Measurements from ENCODE around the gene RPL37A.

RPL37A gene

DNA sequence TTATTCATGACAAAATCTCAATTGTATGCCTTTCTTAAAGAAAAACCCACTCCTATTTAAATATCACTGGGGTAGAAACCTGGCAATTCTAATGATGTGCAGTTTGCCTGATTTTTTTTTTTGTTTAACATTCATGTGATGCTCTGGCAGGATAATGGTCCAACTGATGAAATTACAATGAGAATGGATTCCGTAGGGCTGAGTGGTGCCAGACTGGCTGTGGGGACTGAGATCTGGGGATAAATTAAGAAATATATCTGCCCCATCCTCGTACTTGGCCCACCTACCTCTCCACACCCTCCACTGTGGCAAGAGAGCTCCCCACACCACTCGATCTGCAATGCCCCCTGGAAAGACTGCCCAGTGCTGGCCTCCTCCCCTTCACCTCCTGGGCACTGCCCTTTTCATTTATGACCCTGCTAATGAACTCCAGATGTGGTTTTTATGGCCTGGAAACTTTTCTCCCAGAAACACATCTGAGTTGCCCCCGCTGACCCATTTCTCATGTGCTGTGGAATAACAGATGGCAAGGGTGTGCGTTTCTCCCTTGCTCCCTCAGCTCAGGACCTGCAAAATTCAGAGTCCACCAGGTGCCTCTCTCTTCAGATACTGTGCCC, 33.0 kb upstream of the RPL37A start:
- ATAC-seq (ENCODE audit: insufficient read depth, low read depth) (no peak), DNase-seq (no peak)
- Histone ChIP-seq H3K4me1 (ENCODE audit: insufficient read depth, low read length) (no peaks in the 10 kb centered on the region), H3K4me2 (ENCODE audit: insufficient read depth, low read length) (no peak overlapping the region), H3K79me2 (ENCODE audit: insufficient read depth, low read length) (no peaks in the 10 kb centered on the region), H3K4me3 (ENCODE audit: low read depth in 1 of 2, low read length in 2 of 2) (no peak overlapping the region), H3K9ac (ENCODE audit: low read depth, low read length) (no peak overlapping the region), H4K20me1 (ENCODE audit: insufficient read depth, low read length) (no peaks in the 10 kb centered on the region), H3K9me3 (ENCODE audit: insufficient read depth, low read length, severe bottlenecking) (no peaks in the 10 kb centered on the region), H3K27ac (ENCODE audit: low read length) (no peak overlapping the region), H3K36me3 (ENCODE audit: insufficient read depth, low read length) (peaks cover 18% of the 10 kb centered on the region; the same call in 1 of the 2 replicates), H3K27me3 (ENCODE audit: insufficient read depth, low read length, poor library complexity) (no peaks in the 10 kb centered on the region), H2AFZ (ENCODE audit: low read depth, low read length) (no peak overlapping the region)
- no peak for TF ChIP-seq EZH2 (IDR thresholded peaks at IDR 0.05; ENCODE audit: borderline replicate concordance, low read depth, low read length, severe bottlenecking)
- TF ChIP-seq CTCF (IDR thresholded peaks at IDR 0.05; ENCODE audit: borderline replicate concordance, extremely low read depth, low read length, poor library complexity, severe bottlenecking), result no peak

DNA sequence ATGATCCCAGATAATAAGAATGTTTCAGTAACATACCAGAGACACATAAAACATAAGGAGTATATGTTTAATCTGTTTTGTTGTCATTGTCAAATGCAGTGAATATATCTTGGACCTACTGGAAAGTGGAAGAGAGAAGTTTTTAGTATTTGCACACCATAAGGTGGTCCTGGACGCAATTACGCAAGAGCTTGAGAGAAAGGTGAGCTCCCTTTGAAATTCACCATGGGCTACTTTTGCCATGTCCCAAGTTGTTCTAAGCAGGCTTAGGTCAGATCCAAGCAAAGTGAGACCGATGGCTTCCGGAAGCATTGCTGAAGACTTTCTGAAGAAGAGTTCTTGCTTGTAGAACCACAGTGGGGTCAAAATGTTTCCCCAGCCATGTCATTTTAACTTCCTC, 30.8 kb upstream of the RPL37A start:
- Histone ChIP-seq H3K4me2 (ENCODE audit: insufficient read depth, low read length) (no peak overlapping the region), H3K9me3 (ENCODE audit: insufficient read depth, low read length, severe bottlenecking) (no peaks in the 10 kb centered on the region), H2AFZ (ENCODE audit: low read depth, low read length) (no peak overlapping the region), H3K27me3 (ENCODE audit: insufficient read depth, low read length, poor library complexity) (no peaks in the 10 kb centered on the region), H4K20me1 (ENCODE audit: insufficient read depth, low read length) (no peaks in the 10 kb centered on the region), H3K36me3 (ENCODE audit: insufficient read depth, low read length) (peaks cover 26% of the 10 kb centered on the region), H3K4me3 (ENCODE audit: low read depth in 1 of 2, low read length in 2 of 2) (no peak overlapping the region), H3K9ac (ENCODE audit: low read depth, low read length) (no peak overlapping the region), H3K27ac (ENCODE audit: low read length) (no peak overlapping the region), H3K4me1 (ENCODE audit: insufficient read depth, low read length) (no peaks in the 10 kb centered on the region), H3K79me2 (ENCODE audit: insufficient read depth, low read length) (no peaks in the 10 kb centered on the region)
- ATAC-seq (ENCODE audit: insufficient read depth, low read depth) (no peak), DNase-seq (no peak)
- no peak for TF ChIP-seq EZH2 (IDR thresholded peaks at IDR 0.05; ENCODE audit: borderline replicate concordance, low read depth, low read length, severe bottlenecking)

- no peak for TF ChIP-seq CTCF (IDR thresholded peaks at IDR 0.05; ENCODE audit: borderline replicate concordance, extremely low read depth, low read length, poor library complexity, severe bottlenecking)
- TF ChIP-seq EZH2 (IDR thresholded peaks at IDR 0.05; ENCODE audit: borderline replicate concordance, low read depth, low read length, severe bottlenecking), result no peak
- Histone ChIP-seq H2AFZ (ENCODE audit: low read depth, low read length) (no peak overlapping the region), H3K9ac (ENCODE audit: low read depth, low read length) (no peak overlapping the region), H3K4me2 (ENCODE audit: insufficient read depth, low read length) (no peak overlapping the region), H4K20me1 (ENCODE audit: insufficient read depth, low read length) (no peaks in the 10 kb centered on the region), H3K79me2 (ENCODE audit: insufficient read depth, low read length) (no peaks in the 10 kb centered on the region), H3K36me3 (ENCODE audit: insufficient read depth, low read length) (peaks cover 24% of the 10 kb centered on the region), H3K9me3 (ENCODE audit: insufficient read depth, low read length, severe bottlenecking) (no peaks in the 10 kb centered on the region), H3K27ac (ENCODE audit: low read length) (no peak overlapping the region), H3K4me3 (ENCODE audit: low read depth in 1 of 2, low read length in 2 of 2) (no peak overlapping the region), H3K27me3 (ENCODE audit: insufficient read depth, low read length, poor library complexity) (no peaks in the 10 kb centered on the region), H3K4me1 (ENCODE audit: insufficient read depth, low read length) (no peaks in the 10 kb centered on the region)
- ATAC-seq (ENCODE audit: insufficient read depth, low read depth), result no peak
- DNase-seq, result no peak
Observed at GRCh38 chr2:216469661-216470060, 29.0 kb upstream of the RPL37A start.

GRCh38 chr2:216473187-216473586, 25.5 kb upstream of the RPL37A start:
- no peaks in the 10 kb centered on the region for H3K9me3 ChIP-seq (ENCODE audit: insufficient read depth, low read length, severe bottlenecking)
- no peak overlapping the region for H3K27ac ChIP-seq (ENCODE audit: low read length)
- TF ChIP-seq CTCF (IDR thresholded peaks at IDR 0.05; ENCODE audit: borderline replicate concordance, extremely low read depth, low read length, poor library complexity, severe bottlenecking) (no peak), EZH2 (IDR thresholded peaks at IDR 0.05; ENCODE audit: borderline replicate concordance, low read depth, low read length, severe bottlenecking) (no peak)
- no peaks in the 10 kb centered on the region for H3K27me3 ChIP-seq (ENCODE audit: insufficient read depth, low read length, poor library complexity)
- DNase-seq (no peak), ATAC-seq (ENCODE audit: insufficient read depth, low read depth) (no peak)
- no peaks in the 10 kb centered on the region for H4K20me1 ChIP-seq (ENCODE audit: insufficient read depth, low read length)
- no peak overlapping the region for H3K4me3 ChIP-seq (ENCODE audit: low read depth in 1 of 2, low read length in 2 of 2)
- no peaks in the 10 kb centered on the region for H3K79me2 ChIP-seq (ENCODE audit: insufficient read depth, low read length)
- H2AFZ ChIP-seq (ENCODE audit: low read depth, low read length), result no peak overlapping the region
- peaks cover 48% of the 10 kb centered on the region for H3K36me3 ChIP-seq (ENCODE audit: insufficient read depth, low read length)
- no peak overlapping the region for H3K9ac ChIP-seq (ENCODE audit: low read depth, low read length)
- no peak overlapping the region for H3K4me2 ChIP-seq (ENCODE audit: insufficient read depth, low read length)
- peaks cover 4% of the 10 kb centered on the region; the same call in 1 of the 2 replicates for H3K4me1 ChIP-seq (ENCODE audit: insufficient read depth, low read length)
